Type B pancreatic cell (in vitro differentiated cells): ENCODE data around the gene COL5A1. TPM values are rescaled to one million over a fixed set of nuclear protein-coding genes. Genes with fewer than 3 reads are reported as not detected.

Experiments
- DNase-seq: peaks from one replicate; pipeline ENCODE4 v3.0.0; 2021; ENCODE audit warnings: mixed read lengths; ENCODE audit not compliant: unreplicated experiment; ENCODE audit errors: extremely low spot score
- H3K27ac Mint-ChIP-seq: 2 replicates; pipeline ENCODE4 v1.8.0; 2021; ENCODE audit warnings: mild to moderate bottlenecking, mixed read lengths
- H3K27me3 Mint-ChIP-seq: 2 replicates; pipeline ENCODE4 v1.8.0; 2021; ENCODE audit warnings: mixed read lengths
- H3K36me3 Mint-ChIP-seq: 2 replicates; pipeline ENCODE4 v1.8.0; 2021; ENCODE audit warnings: mixed read lengths
- H3K4me1 Mint-ChIP-seq: one replicate; pipeline ENCODE4 v1.8.0; 2021; ENCODE audit warnings: mixed read lengths; ENCODE audit not compliant: unreplicated experiment
- H3K4me3 Mint-ChIP-seq: 2 replicates; pipeline ENCODE4 v1.8.0; 2021; ENCODE audit warnings: mild to moderate bottlenecking, mixed read lengths
- H3K9me3 Mint-ChIP-seq: 2 replicates; pipeline ENCODE4 v1.8.0; 2021; ENCODE audit warnings: mixed read lengths
- total RNA-seq: library from RNA; stranded (reverse); gene quantifications from 2 replicates; pipeline ENCODE4 v1.2.1, GENCODE V29; 2021; ENCODE audit warnings: low replicate concordance
- TF ChIP-seq, protein P1 (sequence below): fragments of 200-600 bp; sonication (generic); conservative IDR thresholded peaks from 2 replicates; pipeline ENCODE4 v1.5.0; 2021; ENCODE audit warnings: antibody characterized with exemption, mild to moderate bottlenecking

COL5A1 gene
- total RNA-seq, 1 donor from 2014 or later: 112 TPM

DNA sequence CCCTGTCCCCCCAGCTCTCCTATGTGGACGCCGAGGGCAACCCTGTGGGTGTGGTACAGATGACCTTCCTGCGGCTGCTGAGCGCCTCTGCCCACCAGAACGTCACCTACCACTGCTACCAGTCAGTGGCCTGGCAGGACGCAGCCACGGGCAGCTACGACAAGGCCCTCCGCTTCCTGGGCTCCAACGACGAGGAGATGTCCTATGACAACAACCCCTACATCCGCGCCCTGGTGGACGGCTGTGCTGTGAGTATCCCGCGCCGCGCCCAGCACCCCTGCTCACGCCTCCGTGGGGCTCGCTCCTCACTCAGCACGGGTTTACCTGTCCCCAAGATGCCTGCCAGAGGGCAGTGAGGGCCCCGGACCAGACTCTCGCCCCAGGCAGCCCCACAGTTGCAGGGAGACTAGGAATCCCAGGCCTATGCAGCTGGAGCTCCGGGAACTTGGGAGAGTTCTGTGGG is 193.4 kb downstream of the COL5A1 start:
- H3K27me3 Mint-ChIP-seq: no peaks in the 10 kb centered on the region
- H3K36me3 Mint-ChIP-seq: no peaks in the 10 kb centered on the region
- TF ChIP-seq, protein P1, sequence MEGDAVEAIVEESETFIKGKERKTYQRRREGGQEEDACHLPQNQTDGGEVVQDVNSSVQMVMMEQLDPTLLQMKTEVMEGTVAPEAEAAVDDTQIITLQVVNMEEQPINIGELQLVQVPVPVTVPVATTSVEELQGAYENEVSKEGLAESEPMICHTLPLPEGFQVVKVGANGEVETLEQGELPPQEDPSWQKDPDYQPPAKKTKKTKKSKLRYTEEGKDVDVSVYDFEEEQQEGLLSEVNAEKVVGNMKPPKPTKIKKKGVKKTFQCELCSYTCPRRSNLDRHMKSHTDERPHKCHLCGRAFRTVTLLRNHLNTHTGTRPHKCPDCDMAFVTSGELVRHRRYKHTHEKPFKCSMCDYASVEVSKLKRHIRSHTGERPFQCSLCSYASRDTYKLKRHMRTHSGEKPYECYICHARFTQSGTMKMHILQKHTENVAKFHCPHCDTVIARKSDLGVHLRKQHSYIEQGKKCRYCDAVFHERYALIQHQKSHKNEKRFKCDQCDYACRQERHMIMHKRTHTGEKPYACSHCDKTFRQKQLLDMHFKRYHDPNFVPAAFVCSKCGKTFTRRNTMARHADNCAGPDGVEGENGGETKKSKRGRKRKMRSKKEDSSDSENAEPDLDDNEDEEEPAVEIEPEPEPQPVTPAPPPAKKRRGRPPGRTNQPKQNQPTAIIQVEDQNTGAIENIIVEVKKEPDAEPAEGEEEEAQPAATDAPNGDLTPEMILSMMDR: no peak
- no peak for DNase-seq
- no peak overlapping the region for H3K4me3 Mint-ChIP-seq
- no peak overlapping the region for H3K27ac Mint-ChIP-seq
- no peaks in the 10 kb centered on the region for H3K9me3 Mint-ChIP-seq
- no peaks in the 10 kb centered on the region for H3K4me1 Mint-ChIP-seq

DNA sequence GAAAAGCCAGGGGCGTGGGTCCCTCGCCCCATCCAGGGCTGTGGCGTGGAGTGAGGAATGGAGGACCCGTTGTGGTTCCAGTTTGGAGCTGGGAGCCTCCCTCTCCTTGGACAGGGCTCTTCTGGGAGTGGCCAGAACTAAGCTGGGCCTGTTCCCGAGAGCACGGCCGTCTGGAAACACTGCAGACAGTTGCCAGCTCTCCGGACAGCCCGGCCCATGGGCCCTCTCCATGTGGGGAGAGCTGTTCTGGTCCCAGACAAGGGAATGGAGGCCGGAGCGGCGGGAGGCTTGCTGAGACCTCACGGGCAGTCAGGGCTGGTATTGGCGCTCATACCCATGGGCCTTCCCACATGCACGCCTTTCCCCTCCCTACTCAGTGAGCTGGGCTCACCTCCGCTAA is 193.8 kb downstream of the COL5A1 start:
- Mint-ChIP-seq H3K4me1 (no peaks in the 10 kb centered on the region), H3K36me3 (no peaks in the 10 kb centered on the region), H3K27ac (no peak overlapping the region), H3K9me3 (no peaks in the 10 kb centered on the region), H3K4me3 (no peak overlapping the region), H3K27me3 (no peaks in the 10 kb centered on the region)
- TF ChIP-seq, protein P1: no peak
- no peak for DNase-seq

DNA sequence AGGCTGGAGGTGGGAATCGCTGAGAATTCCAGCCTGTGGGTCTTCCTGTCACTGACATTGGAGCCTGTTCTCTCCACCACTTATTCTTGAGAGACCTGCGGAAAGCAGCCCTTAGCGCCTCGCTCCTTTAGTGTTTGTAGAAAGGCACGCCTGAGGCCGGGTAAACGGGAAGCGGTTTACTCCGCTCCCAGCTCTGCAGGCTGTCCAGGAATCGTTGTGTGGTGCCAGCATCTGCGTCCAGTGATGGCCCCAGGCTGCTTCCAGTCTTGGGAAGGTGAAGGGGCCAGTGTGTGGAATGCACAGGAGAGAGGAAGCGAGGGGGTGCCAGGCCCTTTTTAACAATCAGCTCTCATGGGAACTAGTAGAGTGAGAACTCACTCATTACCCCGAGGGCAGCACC is 194.4 kb downstream of the COL5A1 start:
- DNase-seq: no peak
- H3K9me3 Mint-ChIP-seq: no peaks in the 10 kb centered on the region
- no peaks in the 10 kb centered on the region for H3K4me1 Mint-ChIP-seq
- no peaks in the 10 kb centered on the region for H3K27me3 Mint-ChIP-seq
- TF ChIP-seq, protein P1: no peak
- H3K4me3 Mint-ChIP-seq: no peak overlapping the region
- H3K36me3 Mint-ChIP-seq: no peaks in the 10 kb centered on the region
- no peak overlapping the region for H3K27ac Mint-ChIP-seq

DNA sequence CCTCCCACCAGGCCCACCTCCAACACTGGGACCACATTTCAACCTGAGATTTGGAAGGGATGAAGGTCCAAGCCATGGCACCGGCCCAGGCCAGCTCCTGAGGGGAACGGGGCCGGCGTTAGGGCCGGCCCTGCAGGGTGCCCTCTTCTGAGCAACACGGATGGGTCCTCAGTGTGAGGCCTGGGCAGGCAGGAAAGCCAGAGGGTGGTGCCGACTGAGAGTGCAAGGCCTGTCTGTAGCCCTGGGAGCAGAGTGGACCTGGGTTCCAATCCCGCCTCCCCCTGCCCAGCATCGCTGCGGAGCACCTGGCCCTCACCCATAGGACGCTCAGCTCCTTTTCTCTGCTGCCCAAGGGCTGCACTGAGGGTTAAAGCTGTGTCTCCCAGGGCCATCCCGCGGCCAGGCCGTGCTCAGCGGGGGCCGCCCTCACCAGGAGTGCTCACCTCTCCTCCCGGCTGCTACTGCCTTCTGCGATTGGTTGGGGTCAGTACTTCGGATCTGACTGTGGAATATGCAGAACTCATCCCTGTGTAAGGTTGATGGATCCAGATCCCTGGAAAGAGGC is 194.9 kb downstream of the COL5A1 start:
- Mint-ChIP-seq H3K9me3 (no peaks in the 10 kb centered on the region), H3K4me1 (no peaks in the 10 kb centered on the region), H3K27me3 (no peaks in the 10 kb centered on the region), H3K27ac (no peak overlapping the region), H3K36me3 (no peaks in the 10 kb centered on the region), H3K4me3 (no peak overlapping the region)
- TF ChIP-seq, protein P1: no peak
- DNase-seq: no peak

DNA sequence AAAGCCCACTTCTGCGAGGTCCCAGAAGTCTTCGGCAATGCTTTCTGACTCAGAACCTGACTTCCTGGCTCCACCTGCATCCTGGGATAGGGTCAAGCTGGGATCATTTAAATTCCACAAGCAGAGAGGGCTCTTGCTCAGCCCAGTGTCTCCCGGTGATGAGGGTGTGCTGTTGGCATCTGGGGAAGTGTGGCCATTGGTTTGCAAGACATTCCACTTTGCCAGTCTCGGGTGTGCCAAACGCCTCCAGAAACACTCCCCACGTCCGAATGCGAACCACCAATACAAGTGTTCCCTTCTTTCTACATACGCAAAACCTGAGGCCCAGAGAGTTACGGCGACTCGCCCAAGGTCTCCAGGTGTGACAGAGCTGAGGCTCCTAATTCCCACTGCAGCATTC is 195.9 kb downstream of the COL5A1 start:
- Mint-ChIP-seq H3K4me3 (no peak overlapping the region), H3K4me1 (no peaks in the 10 kb centered on the region), H3K36me3 (no peaks in the 10 kb centered on the region), H3K27me3 (no peaks in the 10 kb centered on the region), H3K9me3 (no peaks in the 10 kb centered on the region), H3K27ac (no peak overlapping the region)
- TF ChIP-seq, protein P1: no peak
- DNase-seq: no peak
